Upper lobe of left lung (tissue), 4 donors: ENCODE data around the gene GABBR2.

ENCODE experiments used
- EP300 ChIP-seq, 4 donors: sonication (generic); formaldehyde crosslinking; IDR thresholded peaks; one replicate each; pipeline ENCODE4 v1.5.1; 2017; ENCODE audit warnings: antibody characterized with exemption in 4 of 4, control low read depth in 2 of 4
- POLR2A ChIP-seq, 4 donors: fragments of 450-650 bp; IDR thresholded peaks; one replicate each; pipeline ENCODE4 v1.5.1; 2016 to 2017; ENCODE audit warnings: antibody characterized with exemption in 4 of 4, mild to moderate bottlenecking in 2 of 4
- POLR2AphosphoS5 ChIP-seq, 2 donors: sonication (generic); formaldehyde crosslinking; IDR thresholded peaks; one replicate each; pipeline ENCODE4 v1.5.1; 2017; ENCODE audit warnings: antibody characterized with exemption in 2 of 2
- TF ChIP-seq, protein P1 (sequence below), 6 experiments: fragments of 450-650 bp in 4 of 6; fragments of 200-600 bp in 2 of 6; sonication (generic) in 2 of 6; IDR thresholded peaks; one replicate each; pipeline ENCODE4 v1.5.1; 2016 to 2019; ENCODE audit warnings: antibody characterized with exemption in 6 of 6

GRCh38 chr9:98364086-98364485, 344.6 kb downstream of the GABBR2 start:
- TF ChIP-seq, protein P1, sequence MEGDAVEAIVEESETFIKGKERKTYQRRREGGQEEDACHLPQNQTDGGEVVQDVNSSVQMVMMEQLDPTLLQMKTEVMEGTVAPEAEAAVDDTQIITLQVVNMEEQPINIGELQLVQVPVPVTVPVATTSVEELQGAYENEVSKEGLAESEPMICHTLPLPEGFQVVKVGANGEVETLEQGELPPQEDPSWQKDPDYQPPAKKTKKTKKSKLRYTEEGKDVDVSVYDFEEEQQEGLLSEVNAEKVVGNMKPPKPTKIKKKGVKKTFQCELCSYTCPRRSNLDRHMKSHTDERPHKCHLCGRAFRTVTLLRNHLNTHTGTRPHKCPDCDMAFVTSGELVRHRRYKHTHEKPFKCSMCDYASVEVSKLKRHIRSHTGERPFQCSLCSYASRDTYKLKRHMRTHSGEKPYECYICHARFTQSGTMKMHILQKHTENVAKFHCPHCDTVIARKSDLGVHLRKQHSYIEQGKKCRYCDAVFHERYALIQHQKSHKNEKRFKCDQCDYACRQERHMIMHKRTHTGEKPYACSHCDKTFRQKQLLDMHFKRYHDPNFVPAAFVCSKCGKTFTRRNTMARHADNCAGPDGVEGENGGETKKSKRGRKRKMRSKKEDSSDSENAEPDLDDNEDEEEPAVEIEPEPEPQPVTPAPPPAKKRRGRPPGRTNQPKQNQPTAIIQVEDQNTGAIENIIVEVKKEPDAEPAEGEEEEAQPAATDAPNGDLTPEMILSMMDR (IDR thresholded peaks at IDR 0.05) = no peak
- no peak for TF ChIP-seq EP300 (IDR thresholded peaks at IDR 0.05)
- no peak for TF ChIP-seq POLR2A (IDR thresholded peaks at IDR 0.05)
- TF ChIP-seq POLR2AphosphoS5 (IDR thresholded peaks at IDR 0.05) = no peak
